ENCODE measurements around the gene NCK2.

The NCK2 gene

DNA sequence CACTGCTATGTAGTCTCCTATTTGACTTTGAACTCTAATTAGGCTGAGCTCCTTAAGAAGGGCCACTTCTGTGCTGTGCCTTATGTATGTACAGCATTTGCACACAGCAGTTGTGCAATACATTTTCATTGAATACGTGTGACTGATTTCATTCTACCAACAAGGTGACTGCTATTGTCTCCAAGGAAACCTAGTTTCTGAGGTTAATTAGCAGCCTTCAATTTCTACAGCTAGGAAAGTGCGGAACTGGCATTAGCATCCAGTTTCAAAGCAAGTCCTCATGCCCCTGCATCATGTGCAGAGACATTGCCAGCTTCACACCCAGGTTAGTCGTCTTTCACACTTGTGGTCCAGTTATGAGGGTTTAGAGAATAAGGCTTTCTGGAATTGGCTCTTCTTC, 58.6 kb downstream of the NCK2 start:
- Histone ChIP-seq H3K9ac (no peak overlapping the region), H3K27ac (no peak overlapping the region), H3K36me3 (peaks cover 66% of the 10 kb centered on the region), H3K9me3 (peaks cover 31% of the 10 kb centered on the region; the same call in 1 of the 2 replicates), H3K4me2 (no peak overlapping the region), H3K4me3 (no peak overlapping the region), H3K27me3 (no peaks in the 10 kb centered on the region), H3K4me1 (peaks cover 45% of the 10 kb centered on the region), H4K20me1 (peaks cover 71% of the 10 kb centered on the region)
- no peak for TF ChIP-seq Cebpa-rat (IDR thresholded peaks at IDR 0.05)

DNA sequence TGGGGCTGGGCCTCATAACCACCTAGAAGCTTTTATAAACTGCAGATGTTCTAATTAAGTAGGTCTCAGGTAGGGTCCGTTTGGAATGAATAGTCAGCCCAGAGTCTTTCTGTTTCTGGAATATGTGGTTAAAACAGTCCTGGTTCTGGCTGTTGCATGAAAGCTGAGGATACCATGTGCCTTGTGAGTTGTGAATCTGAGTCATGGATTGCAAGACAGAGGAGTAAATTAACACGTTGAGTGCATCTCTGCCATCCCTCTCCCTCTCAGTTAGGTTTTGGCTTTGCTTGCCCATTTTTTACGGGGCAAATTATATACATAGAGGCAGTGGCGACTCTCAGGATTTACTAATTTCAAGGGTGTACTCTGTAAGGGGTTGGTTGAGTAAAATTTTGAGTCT, 59.1 kb downstream of the NCK2 start:
- peaks cover 31% of the 10 kb centered on the region; the same call in 1 of the 2 replicates for H3K9me3 ChIP-seq
- H3K4me3 ChIP-seq: no peak overlapping the region
- no peak overlapping the region for H3K9ac ChIP-seq
- H3K36me3 ChIP-seq: peaks cover 66% of the 10 kb centered on the region
- peaks cover 41% of the 10 kb centered on the region for H3K4me1 ChIP-seq
- peaks cover 75% of the 10 kb centered on the region for H4K20me1 ChIP-seq
- H3K4me2 ChIP-seq: no peak overlapping the region
- no peak overlapping the region for H3K27ac ChIP-seq
- TF ChIP-seq Cebpa-rat (IDR thresholded peaks at IDR 0.05): no peak
- H3K27me3 ChIP-seq: no peaks in the 10 kb centered on the region

GRCh38 chr2:105804266-105804665, 59.6 kb downstream of the NCK2 start:
- no peak overlapping the region for H3K4me2 ChIP-seq
- peaks cover 31% of the 10 kb centered on the region; the same call in 1 of the 2 replicates for H3K9me3 ChIP-seq
- peaks cover 65% of the 10 kb centered on the region for H3K36me3 ChIP-seq
- no peak overlapping the region for H3K9ac ChIP-seq
- H3K4me1 ChIP-seq: peaks cover 36% of the 10 kb centered on the region
- no peaks in the 10 kb centered on the region for H3K27me3 ChIP-seq
- TF ChIP-seq Cebpa-rat (IDR thresholded peaks at IDR 0.05): no peak
- peaks cover 80% of the 10 kb centered on the region for H4K20me1 ChIP-seq
- H3K4me3 ChIP-seq: no peak overlapping the region
- H3K27ac ChIP-seq: no peak overlapping the region

DNA sequence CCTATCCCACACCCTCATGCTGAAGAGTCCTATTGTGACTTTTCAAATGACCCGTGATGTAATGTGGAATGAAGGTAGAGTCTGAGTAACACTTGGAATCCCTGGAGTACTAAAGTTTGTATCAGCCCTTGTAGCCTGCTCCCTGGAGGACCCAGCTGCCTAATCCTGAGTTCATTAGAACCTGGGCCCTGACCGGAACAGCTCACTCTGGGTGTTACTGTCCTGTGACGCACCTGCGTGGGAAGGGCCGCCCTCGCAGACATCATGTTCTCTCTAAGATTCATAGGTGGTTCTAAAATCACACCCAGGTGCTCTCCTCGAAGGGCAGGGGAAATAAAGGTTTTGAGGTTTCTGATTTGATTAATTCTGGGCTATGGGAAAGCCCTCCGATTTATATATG, 62.3 kb downstream of the NCK2 start:
- no peak overlapping the region for H3K27ac ChIP-seq
- H3K4me3 ChIP-seq: no peak overlapping the region
- H4K20me1 ChIP-seq: peaks cover 86% of the 10 kb centered on the region
- no peaks in the 10 kb centered on the region for H3K27me3 ChIP-seq
- TF ChIP-seq Cebpa-rat (IDR thresholded peaks at IDR 0.05): no peak
- H3K9ac ChIP-seq: no peak overlapping the region
- H3K4me1 ChIP-seq: peaks cover 8% of the 10 kb centered on the region
- no peak overlapping the region for H3K4me2 ChIP-seq
- peaks cover 24% of the 10 kb centered on the region; the same call in 1 of the 2 replicates for H3K9me3 ChIP-seq
- H3K36me3 ChIP-seq: peaks cover 42% of the 10 kb centered on the region

DNA sequence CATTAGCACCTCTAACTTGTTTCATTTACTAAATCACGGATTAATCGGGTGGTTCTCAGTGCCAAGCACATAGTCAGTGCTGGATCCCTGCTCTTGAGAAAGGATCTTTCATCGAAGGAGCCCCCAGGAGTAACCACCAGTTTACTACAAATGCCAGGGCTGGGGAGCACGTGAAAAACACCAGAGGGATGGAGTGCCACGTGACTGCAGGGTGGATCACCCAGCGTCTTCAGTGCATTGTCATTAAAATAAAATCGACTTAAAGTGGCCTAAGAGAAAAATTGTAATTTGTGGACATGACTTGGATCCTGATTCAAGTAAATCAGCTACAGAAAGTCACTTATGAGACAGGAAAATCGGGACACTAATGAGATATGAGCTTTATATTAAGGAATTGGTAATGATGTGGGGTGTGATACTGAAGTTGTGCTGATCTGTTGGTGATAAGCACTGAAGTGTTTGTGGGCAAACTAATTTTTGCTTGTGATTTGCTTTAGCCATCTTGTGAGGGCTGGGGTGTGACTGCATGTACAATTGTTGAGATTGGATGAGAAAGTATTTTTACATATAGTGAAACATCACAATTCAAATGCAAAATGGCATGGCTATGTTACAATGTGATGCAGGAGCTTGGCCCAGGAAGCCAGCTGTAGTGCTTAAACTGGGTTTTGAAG, 63.8 kb downstream of the NCK2 start:
- Histone ChIP-seq H3K4me1 (no peaks in the 10 kb centered on the region), H3K4me3 (no peak overlapping the region), H3K9me3 (peaks cover 23% of the 10 kb centered on the region; the same call in 1 of the 2 replicates), H3K27me3 (no peaks in the 10 kb centered on the region), H3K4me2 (no peak overlapping the region), H3K27ac (no peak overlapping the region), H3K9ac (no peak overlapping the region), H3K36me3 (peaks cover 43% of the 10 kb centered on the region), H4K20me1 (peaks cover 86% of the 10 kb centered on the region)
- no peak for TF ChIP-seq Cebpa-rat (IDR thresholded peaks at IDR 0.05)

- Histone ChIP-seq H3K9ac (no peak overlapping the region), H3K4me3 (no peak overlapping the region), H3K4me2 (no peak overlapping the region), H3K36me3 (peaks cover 43% of the 10 kb centered on the region), H3K27me3 (no peaks in the 10 kb centered on the region), H3K27ac (no peak overlapping the region), H3K4me1 (no peaks in the 10 kb centered on the region), H4K20me1 (peaks cover 86% of the 10 kb centered on the region), H3K9me3 (peaks cover 22% of the 10 kb centered on the region; the same call in 1 of the 2 replicates)
- no peak for TF ChIP-seq Cebpa-rat (IDR thresholded peaks at IDR 0.05)
Observed at GRCh38 chr2:105809097-105809473, 64.4 kb downstream of the NCK2 start.

DNA sequence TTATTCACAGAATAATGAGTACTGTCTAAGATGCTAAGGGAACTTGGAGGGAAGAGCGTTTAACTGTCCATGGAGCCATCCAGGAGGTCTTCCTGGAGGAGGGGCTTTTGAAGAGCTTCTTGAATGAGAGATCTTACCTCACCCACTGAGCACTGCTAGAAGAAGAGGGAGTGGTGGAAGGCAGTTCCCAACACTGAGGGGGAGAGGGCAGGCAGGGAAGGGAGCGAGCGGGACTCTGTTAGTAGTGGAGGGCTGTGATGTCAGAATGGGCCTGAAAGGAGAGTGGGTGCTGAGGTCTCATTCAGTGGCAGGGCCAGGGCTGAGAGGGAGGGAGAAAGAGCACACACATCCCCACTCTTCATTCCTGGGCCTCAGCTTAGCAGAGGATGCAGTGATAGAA, 65.0 kb downstream of the NCK2 start:
- H3K4me3 ChIP-seq: no peak overlapping the region
- H3K9ac ChIP-seq: no peak overlapping the region
- H3K4me1 ChIP-seq: no peaks in the 10 kb centered on the region
- no peak for TF ChIP-seq Cebpa-rat (IDR thresholded peaks at IDR 0.05)
- H3K4me2 ChIP-seq: no peak overlapping the region
- peaks cover 21% of the 10 kb centered on the region; the same call in 1 of the 2 replicates for H3K9me3 ChIP-seq
- no peak overlapping the region for H3K27ac ChIP-seq
- peaks cover 86% of the 10 kb centered on the region for H4K20me1 ChIP-seq
- peaks cover 45% of the 10 kb centered on the region for H3K36me3 ChIP-seq
- no peaks in the 10 kb centered on the region for H3K27me3 ChIP-seq

DNA sequence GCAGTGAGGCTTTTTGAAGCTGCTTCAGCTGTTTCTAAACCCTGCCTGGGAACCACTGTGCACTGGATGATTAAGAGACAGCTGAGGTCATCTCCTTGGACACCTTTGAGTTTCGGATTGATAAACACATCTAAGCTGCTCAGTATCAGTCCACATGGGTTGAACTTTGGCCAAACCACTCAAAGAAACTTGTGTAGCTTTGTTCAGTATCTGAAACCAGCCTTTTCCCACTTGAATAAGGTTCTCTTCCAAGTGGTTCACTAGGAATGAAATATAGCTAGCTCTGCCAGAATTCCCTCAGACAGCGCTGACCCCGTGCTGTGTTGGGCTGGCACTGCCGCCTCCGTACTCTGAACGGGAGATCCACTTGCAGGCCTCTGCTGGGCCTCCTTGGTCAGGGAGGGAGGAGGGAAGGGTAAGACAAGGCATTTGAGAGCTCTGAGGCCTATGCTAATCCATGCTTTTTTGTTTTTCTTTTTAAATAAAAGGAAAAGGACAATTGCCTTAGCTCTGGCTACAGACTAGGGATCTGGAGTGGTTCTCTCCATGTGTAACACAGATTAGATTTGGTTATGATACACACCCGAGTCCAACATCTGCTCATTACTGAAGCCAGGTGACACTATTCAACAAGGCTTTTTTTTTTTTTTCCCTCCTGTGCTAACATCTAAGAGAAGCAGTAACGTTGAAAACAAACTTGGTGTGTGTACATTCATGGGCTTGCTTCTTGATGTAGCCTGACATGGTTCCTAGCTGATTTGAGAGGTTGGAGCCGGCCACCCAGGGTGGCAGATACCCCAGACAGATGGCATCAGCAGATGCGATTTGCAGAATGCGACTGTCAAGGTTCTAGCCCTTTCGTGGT, 67.7 kb downstream of the NCK2 start:
- Histone ChIP-seq H3K4me2 (no peak overlapping the region), H3K9me3 (peaks cover 26% of the 10 kb centered on the region; the same call in 1 of the 2 replicates), H3K4me1 (no peaks in the 10 kb centered on the region), H3K9ac (no peak overlapping the region), H3K4me3 (no peak overlapping the region), H3K36me3 (peaks cover 53% of the 10 kb centered on the region), H3K27me3 (no peaks in the 10 kb centered on the region), H3K27ac (no peak overlapping the region), H4K20me1 (peaks cover 84% of the 10 kb centered on the region)
- TF ChIP-seq Cebpa-rat (IDR thresholded peaks at IDR 0.05): no peak

DNA sequence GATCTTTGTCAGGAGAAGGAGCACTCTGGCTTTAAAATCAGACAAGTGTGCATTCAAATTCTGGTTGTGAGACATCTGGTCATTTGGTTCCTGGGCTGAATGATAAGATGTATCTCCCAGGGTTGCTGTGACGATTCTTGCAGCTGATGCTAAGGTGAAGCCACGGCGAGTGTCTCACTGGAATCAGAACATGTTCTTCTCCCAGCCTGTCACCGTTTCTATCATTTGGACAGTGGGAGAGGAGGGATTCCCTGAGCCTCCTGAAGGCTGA, 68.3 kb downstream of the NCK2 start:
- peaks cover 54% of the 10 kb centered on the region for H3K36me3 ChIP-seq
- H3K4me3 ChIP-seq: no peak overlapping the region
- no peak overlapping the region for H3K27ac ChIP-seq
- H3K9ac ChIP-seq: no peak overlapping the region
- H3K4me1 ChIP-seq: no peaks in the 10 kb centered on the region
- H3K27me3 ChIP-seq: no peaks in the 10 kb centered on the region
- peaks cover 26% of the 10 kb centered on the region; the same call in 1 of the 2 replicates for H3K9me3 ChIP-seq
- TF ChIP-seq Cebpa-rat (IDR thresholded peaks at IDR 0.05): no peak
- H4K20me1 ChIP-seq: peaks cover 83% of the 10 kb centered on the region
- no peak overlapping the region for H3K4me2 ChIP-seq

GRCh38 chr2:105813405-105813804, 68.7 kb downstream of the NCK2 start:
- no peak for TF ChIP-seq Cebpa-rat (IDR thresholded peaks at IDR 0.05)
- H3K27ac ChIP-seq: no peak overlapping the region
- H3K4me1 ChIP-seq: no peaks in the 10 kb centered on the region
- H3K9me3 ChIP-seq: peaks cover 26% of the 10 kb centered on the region; the same call in 1 of the 2 replicates
- peaks cover 79% of the 10 kb centered on the region for H4K20me1 ChIP-seq
- no peak overlapping the region for H3K9ac ChIP-seq
- no peak overlapping the region for H3K4me3 ChIP-seq
- H3K4me2 ChIP-seq: no peak overlapping the region
- H3K27me3 ChIP-seq: no peaks in the 10 kb centered on the region
- H3K36me3 ChIP-seq: peaks cover 54% of the 10 kb centered on the region

Data from BLaER1 (cell line).